Erythroblast (primary cell): ENCODE data around the gene DOCK3.

Experiments used
- GATA1 ChIP-seq: IDR thresholded peaks from 2 replicates; pipeline ENCODE4 v1.6.1; 2011; ENCODE audit warnings: low read depth, mild to moderate bottlenecking, control low read depth, low read length, moderate library complexity
- POLR2A ChIP-seq: IDR thresholded peaks from 2 replicates; pipeline ENCODE4 v1.6.1; 2011; ENCODE audit warnings: mild to moderate bottlenecking, low read length

DNA sequence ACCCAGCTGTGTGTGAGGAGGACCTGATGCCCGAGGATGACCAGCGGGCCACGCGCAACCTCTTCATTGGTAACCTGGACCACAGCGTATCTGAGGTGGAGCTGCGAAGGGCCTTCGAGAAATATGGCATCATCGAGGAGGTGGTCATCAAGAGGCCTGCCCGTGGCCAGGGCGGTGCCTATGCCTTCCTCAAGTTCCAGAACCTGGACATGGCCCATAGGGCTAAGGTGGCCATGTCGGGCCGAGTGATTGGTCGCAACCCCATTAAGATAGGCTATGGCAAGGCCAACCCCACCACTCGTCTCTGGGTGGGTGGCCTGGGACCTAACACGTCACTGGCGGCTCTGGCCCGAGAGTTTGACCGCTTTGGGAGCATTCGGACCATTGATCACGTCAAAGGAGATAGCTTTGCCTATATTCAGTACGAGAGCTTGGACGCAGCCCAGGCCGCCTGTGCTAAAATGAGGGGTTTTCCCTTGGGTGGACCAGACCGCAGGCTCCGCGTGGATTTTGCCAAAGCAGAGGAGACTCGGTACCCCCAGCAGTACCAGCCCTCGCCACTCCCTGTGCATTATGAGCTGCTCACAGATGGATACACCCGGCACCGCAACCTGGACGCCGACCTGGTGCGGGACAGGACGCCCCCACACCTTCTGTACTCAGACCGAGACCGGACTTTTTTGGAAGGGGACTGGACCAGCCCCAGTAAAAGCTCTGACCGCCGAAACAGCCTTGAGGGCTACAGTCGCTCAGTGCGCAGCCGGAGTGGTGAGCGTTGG lies 717.8 kb downstream of the DOCK3 start:
- TF ChIP-seq POLR2A = no peak
- TF ChIP-seq GATA1 = no peak
